Esophagus squamous epithelium (tissue), 4 donors: ENCODE data around the gene HIGD2A.

Experiments used
- CTCF ChIP-seq, 6 experiments: fragments of 450-650 bp in 4 of 6; fragments of 200-600 bp in 2 of 6; sonication (generic) in 2 of 6; IDR thresholded peaks; one replicate each; pipeline ENCODE4 v1.5.1; 2016 to 2019; ENCODE audit warnings: antibody characterized with exemption in 6 of 6, mild to moderate bottlenecking in 4 of 6, moderate library complexity in 4 of 6
- POLR2A ChIP-seq, 4 donors: fragments of 450-650 bp; IDR thresholded peaks; one replicate each; pipeline ENCODE4 v1.6.1; 2017; ENCODE audit warnings: antibody characterized with exemption in 4 of 4, mild to moderate bottlenecking in 4 of 4, moderate library complexity in 3 of 4

DNA sequence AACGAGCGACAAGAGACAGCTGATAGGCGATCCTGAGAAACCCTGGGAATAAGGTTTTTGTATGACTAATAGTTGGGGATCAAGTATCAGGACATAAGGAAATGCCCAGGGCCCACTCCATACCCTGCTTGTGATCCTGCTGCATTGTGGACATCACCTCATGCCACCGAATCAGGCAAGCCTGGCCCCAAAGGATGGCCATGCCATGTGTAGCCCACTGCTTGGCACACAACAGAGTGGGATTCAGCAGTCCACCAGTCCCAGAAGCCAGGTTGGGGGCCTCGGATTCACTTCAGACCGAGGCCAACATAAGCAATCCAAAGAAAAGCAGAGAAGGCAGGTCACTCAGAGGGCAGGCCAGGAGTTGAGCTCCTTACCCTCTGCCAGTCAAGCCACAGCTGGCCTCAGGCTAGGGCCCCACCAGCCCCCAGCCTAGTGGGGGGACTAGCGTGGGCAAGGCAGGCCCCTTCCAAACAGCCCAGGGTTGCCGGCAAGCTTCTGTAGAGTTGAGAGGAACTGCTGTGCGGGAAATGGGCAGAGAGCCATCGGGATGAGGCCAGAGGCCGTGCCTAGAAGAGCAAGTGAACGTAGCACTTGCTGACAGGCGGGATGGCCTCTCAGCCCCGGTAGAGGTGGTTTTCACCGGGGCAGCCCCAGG is 5.2 kb upstream of the HIGD2A start:
- no peak for TF ChIP-seq CTCF (IDR thresholded peaks at IDR 0.05)
- TF ChIP-seq POLR2A (IDR thresholded peaks at IDR 0.05) = no peak
